ENCODE data around the gene PTPRM.

DNA sequence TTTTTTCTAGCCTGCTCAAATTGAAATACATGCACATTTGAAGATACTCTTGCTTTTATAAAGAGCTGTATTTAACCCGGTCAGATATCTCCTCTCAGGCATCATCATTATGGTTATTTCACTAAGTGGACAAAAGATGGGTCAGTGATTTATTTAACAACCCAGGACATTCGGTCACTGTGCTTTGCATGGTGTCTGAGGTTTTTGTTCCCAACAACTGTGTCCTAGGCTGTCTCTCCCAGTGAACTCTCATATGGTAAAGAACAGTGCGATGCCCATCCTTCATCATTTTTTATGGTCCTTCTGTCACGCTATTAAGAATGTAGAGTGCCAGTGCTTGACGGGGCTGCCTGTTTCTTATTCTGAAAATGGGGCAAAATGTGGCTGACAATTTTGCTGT, 372.4 kb downstream of the PTPRM start:
- TF ChIP-seq CTCF (IDR thresholded peaks at IDR 0.05; ENCODE audit: control extremely low read depth in 1 of 3, insufficient read depth in 1 of 3, low read depth in 1 of 3, low read length in 3 of 3) = no peak
- TF ChIP-seq BRCA1 (IDR thresholded peaks at IDR 0.05; ENCODE audit: low read depth, low read length) = no peak
- TF ChIP-seq SP2 (IDR thresholded peaks at IDR 0.05; ENCODE audit: low read length) = no peak
- no peak for TF ChIP-seq TBP (IDR thresholded peaks at IDR 0.05; ENCODE audit: low read depth, low read length)
- TF ChIP-seq, protein P1, sequence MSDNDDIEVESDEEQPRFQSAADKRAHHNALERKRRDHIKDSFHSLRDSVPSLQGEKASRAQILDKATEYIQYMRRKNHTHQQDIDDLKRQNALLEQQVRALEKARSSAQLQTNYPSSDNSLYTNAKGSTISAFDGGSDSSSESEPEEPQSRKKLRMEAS (IDR thresholded peaks at IDR 0.05) = no peak
- no peak for TF ChIP-seq TAF1 (IDR thresholded peaks at IDR 0.05; ENCODE audit: low read depth, low read length)
